NCI-H345 treated with DMSO at 0.1 percent for 48 hours (cell line): ENCODE measurements around the gene PER3.

Source experiments
- DNase-seq: peaks from one replicate; lab custom pipeline; 2025; ENCODE audit not compliant: unreplicated experiment; lab: John Stamatoyannopoulos, UW

The PER3 gene

GRCh38 chr1:7783826-7784491, at the start of gene PER3:
TSS of gene PER3 (plus strand) at chr1:7784291. CDS start at chr1:7784878, 587 bp downstream.
- peak; percentile 92 for DNase-seq

GRCh38 chr1:7738044-7738443, 46.0 kb upstream of the PER3 start:
- DNase-seq = no peak

GRCh38 chr1:7743346-7743745, 40.7 kb upstream of the PER3 start:
- no peak for DNase-seq

- no peak for DNase-seq
Measured at GRCh38 chr1:7744882-7745281, 39.2 kb upstream of the PER3 start.

- no peak for DNase-seq
Measured at GRCh38 chr1:7745783-7746182, 38.3 kb upstream of the PER3 start.

GRCh38 chr1:7747605-7748004, 36.5 kb upstream of the PER3 start:
- no peak for DNase-seq

- no peak for DNase-seq
Measured at GRCh38 chr1:7749126-7749525, 35.0 kb upstream of the PER3 start.

- no peak for DNase-seq
Measured at GRCh38 chr1:7751174-7751573, 32.9 kb upstream of the PER3 start.

- DNase-seq = peak; percentile 43
Measured at GRCh38 chr1:7752512-7753417, 31.3 kb upstream of the PER3 start.

GRCh38 chr1:7753641-7754040, 30.4 kb upstream of the PER3 start:
- DNase-seq = no peak

GRCh38 chr1:7754234-7754633, 29.9 kb upstream of the PER3 start:
- no peak for DNase-seq

- no peak for DNase-seq
Measured at GRCh38 chr1:7755448-7755847, 28.6 kb upstream of the PER3 start.

GRCh38 chr1:7760245-7760644, 23.8 kb upstream of the PER3 start:
- no peak for DNase-seq

GRCh38 chr1:7761103-7761502, 23.0 kb upstream of the PER3 start:
- no peak for DNase-seq

- no peak for DNase-seq
Measured at GRCh38 chr1:7767176-7767575, 16.9 kb upstream of the PER3 start.

GRCh38 chr1:7768583-7768982, 15.5 kb upstream of the PER3 start:
- DNase-seq = no peak

GRCh38 chr1:7769673-7770412, 14.2 kb upstream of the PER3 start:
- peak; percentile 37 for DNase-seq

- peak; percentile 69 for DNase-seq
Measured at GRCh38 chr1:7770669-7770996, 13.5 kb upstream of the PER3 start.

GRCh38 chr1:7770997-7771822, 12.9 kb upstream of the PER3 start, which contains the start of gene VAMP3:
TSS of gene VAMP3 (plus strand) at chr1:7771296. CDS start at chr1:7771384, 88 bp downstream.
- peak; percentile 69 for DNase-seq

GRCh38 chr1:7771823-7772299, 12.2 kb upstream of the PER3 start:
- no peak for DNase-seq

GRCh38 chr1:7777591-7777990, 6.5 kb upstream of the PER3 start:
- DNase-seq = no peak
